SU-DHL-6 (cell line): ENCODE results near the gene TDRD7.

ENCODE experiments used
- CTCF ChIP-seq: fragments of 200-600 bp; sonication (generic); IDR thresholded peaks from one replicate; pipeline ENCODE4 v1.5.1; 2017; ENCODE audit warnings: antibody characterized with exemption, mild to moderate bottlenecking, low read length, moderate library complexity; ENCODE audit not compliant: insufficient read depth, poor library complexity, severe bottlenecking
- EZH2phosphoT487 ChIP-seq: fragments of 200-600 bp; sonication (generic), shearing (Covaris generic); conservative IDR thresholded peaks from 2 replicates; pipeline ENCODE4 v1.6.1; 2018; ENCODE audit warnings: mild to moderate bottlenecking, antibody characterized with exemption, low read length, moderate library complexity, mixed read lengths

DNA sequence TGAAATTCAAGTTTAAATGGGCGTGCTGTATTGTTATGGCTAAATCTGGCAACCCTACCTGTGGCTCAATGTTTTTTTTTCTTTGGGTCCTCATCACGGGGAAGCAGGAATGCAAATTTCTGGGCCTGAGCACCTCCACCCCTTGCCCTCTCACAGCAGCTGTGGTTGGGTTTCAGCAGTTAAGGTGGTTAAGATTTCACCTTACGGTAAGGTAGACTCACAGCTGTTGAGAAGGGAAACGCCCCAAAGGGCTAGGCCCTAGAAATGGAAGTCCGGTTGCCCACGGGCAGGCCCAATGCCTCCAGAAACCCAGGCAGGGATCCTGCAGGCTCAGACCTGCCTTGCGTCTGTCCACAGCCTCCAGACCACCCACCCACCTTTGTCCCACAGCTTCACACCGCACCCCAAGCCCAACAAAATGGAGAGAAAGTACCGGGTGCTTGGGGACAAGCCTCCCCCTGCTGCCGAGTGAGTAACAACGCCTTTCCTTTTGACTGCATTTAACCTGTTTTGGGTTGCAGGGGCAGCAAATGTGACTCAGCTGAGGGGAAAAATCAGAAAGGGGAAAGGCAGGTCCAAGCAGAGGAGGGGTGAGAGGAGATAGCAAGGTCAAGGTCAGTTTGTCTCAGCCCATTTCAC, 48.1 kb upstream of the TDRD7 start:
- TF ChIP-seq EZH2phosphoT487, result no peak
- no peak for TF ChIP-seq CTCF
